ENCODE measurements around the gene PIAS1.
A peak's percentile ranks its signal among the peaks of the same experiment; 100 is the strongest.
"Not testable (repeated sequence)": the region's sequence is repeated elsewhere in the genome, so short reads cannot be mapped to it uniquely, and the experiment has no call there.

Gene PIAS1

DNA sequence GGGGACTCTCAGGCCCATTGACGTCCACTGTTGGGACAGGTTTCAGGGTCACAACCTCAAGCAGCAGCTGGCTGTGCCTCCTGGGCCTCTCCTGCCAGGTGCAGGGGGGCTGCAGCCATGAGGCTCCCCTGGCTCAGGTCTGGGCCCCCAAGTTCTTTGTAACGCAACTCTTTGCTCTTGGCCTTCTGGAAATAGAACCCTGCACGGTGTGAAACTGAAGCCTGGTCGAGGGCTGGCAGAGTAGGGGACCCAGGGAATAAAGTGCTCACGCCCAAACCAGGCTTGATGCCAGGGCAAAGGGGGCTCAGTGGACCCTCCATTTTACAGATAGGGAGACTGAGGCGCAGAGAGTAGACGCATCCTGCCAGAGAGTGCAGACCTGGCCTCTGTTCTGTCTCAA, 150.2 kb downstream of the PIAS1 start:
- no peak for DNase-seq (ENCODE audit: low spot score)

DNA sequence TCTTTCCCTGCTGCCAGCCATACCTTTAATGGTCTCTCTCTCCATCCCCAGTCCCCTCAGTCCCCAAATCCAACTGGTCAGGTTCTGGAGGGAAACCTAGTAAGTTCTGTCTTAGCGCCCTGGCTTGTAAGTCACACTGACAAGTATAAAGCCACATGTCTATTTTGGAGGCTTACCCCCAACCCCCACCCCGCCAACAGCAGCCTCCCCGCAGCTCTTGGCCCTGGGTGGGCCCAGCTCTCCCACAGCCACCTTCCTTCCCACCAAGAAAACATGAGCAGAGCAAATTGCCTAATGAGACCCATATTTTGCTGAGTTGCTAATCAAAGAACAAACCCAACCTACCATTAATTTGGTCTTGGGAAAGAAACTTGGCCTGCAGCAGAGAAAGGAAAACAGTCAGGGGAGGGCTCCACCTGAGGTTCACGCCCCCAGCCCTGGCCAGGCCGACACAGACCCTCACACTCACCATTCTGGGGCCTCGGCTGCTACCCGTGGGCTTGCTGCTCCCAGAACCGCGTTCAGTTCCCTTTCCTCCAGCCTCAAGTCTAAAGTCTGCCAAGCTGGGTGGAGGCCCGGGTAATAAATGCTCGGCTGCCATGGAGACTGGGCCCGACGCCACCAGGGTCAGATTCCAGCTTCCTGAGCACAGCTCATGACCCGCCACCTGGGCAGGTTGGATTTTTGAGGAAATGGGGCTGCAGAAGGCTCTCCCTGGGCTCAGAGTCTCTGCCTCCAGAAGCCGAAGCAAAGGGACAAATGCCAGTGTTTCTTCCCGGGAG, 150.9 kb downstream of the PIAS1 start, which contains the start of gene CALML4:
TSS of gene CALML4 (minus strand) at position 557 of the 782 bp plus-strand sequence. CDS start at position 472, 85 bp downstream.
- DNase-seq (ENCODE audit: low spot score): peak; percentile 25

GRCh38 chr15:68205558-68205944, 151.4 kb downstream of the PIAS1 start:
- DNase-seq (ENCODE audit: low spot score): no peak

- DNase-seq (ENCODE audit: low spot score): peak; percentile 30
Measured at GRCh38 chr15:68205954-68206539, 151.9 kb downstream of the PIAS1 start.

- no peak for DNase-seq (ENCODE audit: low spot score)
Measured at GRCh38 chr15:68206711-68207151, 152.6 kb downstream of the PIAS1 start.

GRCh38 chr15:68207176-68207935, 153.2 kb downstream of the PIAS1 start:
- no peak for DNase-seq (ENCODE audit: low spot score)

GRCh38 chr15:68208136-68208535, 154.0 kb downstream of the PIAS1 start:
- DNase-seq (ENCODE audit: low spot score): no peak

GRCh38 chr15:68208636-68209240, 154.6 kb downstream of the PIAS1 start:
- DNase-seq (ENCODE audit: low spot score): peak; percentile 8

DNA sequence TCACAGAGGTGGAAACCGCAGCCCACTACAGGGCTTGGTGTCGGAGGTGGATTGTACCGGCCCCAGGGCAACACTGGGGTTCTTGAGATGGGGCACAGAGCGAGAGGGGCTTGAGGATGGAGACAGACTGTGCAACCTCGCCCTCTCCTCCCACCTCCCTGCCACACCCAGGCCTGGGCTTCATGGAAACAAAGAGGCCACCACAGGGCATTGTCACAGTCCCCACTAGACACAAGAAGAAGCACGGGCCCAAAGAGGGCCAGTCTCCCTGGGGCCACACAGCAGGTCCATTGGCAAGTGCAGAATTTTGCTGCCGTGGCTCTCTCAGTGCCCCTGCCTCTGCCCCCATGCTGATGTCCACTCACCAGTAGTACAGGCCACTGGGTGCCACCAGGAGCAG, 155.2 kb downstream of the PIAS1 start:
- DNase-seq (ENCODE audit: low spot score): no peak

DNA sequence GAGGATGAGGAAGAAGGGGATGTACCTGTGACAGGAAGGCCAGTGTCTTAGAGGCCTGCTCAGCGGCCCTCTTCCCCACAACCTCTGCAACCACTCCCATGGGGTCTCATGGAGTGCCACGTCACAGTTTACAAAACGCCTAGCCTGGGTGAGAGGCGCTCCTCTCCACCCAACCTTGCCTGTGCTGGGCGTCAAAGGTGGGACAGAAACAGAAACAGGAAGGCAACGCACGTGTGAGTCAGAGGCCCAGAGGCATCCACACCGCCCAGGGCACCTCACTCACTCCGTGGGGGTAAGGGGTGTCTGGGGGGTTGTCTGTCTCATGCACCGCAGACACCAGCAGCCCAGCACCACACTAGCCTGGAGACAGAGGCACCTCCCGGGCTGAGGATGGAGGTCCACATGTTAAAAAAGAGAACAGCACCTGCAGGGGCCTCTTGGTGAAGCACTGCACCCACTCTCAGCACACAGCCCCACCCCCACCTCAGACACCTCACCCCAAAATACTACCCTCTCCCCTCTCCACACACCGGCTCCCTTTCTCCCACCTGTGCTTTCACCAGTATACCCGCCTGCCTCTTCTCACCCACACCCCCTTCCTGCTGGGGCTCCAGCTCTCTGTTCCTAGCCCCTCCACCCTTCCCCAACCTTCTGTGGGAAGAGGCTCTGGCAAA, 155.8 kb downstream of the PIAS1 start:
- no peak for DNase-seq (ENCODE audit: low spot score)

DNA sequence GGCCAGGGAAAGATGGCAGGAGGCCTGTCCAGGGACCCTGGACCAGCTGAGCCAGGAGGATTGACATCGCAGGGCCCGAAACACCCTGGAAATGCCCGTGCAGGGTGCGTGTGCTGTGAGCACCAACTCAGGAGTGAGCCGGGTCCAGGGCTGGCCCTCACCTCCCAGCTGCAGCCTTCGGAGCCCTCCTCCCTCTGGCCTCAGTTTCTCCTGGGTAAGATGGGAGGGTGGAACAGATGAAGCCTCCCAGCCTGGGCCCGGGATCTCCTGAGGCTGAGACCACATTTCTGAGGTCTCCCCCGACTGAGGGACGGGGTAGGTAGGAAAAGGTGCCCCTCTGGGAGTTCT, 156.3 kb downstream of the PIAS1 start:
- DNase-seq (ENCODE audit: low spot score): no peak

GRCh38 chr15:68210821-68211655, 156.9 kb downstream of the PIAS1 start:
- DNase-seq (ENCODE audit: low spot score): peak; percentile 60

- DNase-seq (ENCODE audit: low spot score): no peak
Measured at GRCh38 chr15:68211656-68212320, 157.7 kb downstream of the PIAS1 start.

- DNase-seq (ENCODE audit: low spot score): not testable (repeated sequence)
Measured at GRCh38 chr15:68213491-68213845, 159.4 kb downstream of the PIAS1 start.

DNA sequence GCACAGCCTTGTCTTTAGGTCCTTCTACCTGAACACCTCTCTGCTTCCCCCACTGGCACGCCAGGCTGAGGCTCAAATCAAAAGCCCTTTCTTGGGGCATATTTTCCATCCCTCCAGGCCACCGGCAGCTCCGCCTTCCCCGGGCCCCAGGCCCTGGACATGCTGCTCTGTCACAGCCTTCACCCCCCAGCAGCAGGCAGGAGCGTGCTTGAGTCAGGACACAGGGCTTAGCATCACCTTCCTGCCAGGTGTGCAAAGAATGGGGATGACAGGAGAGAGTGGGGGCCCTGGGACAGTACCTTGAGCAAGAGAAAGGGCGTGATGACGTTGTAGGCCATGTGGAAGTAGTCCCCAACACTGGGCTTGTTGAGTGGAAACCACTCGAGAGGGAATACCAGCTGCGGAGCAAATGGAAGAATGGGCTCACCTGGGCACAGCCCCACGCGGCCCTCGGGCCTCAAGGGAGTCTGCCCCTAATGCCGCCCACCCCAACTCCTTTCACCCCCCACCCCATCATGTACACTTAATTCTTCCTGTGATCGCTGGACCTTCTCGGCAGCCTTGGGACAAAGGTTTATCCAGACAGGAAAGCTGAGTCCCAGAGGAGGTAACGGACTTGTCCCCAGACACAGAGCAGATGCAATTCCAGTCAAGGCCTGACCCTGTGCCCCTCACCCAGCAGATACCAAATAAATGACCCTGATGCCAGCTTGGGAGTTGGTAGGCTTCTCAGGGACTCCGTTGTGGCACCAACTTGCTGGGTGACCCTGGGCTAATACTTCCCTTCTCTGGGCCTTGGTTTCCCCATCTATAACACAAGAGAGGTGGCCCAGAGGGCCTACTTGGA, 160.1 kb downstream of the PIAS1 start:
- DNase-seq (ENCODE audit: low spot score): no peak

GRCh38 chr15:68214838-68215254, 160.7 kb downstream of the PIAS1 start:
- DNase-seq (ENCODE audit: low spot score): no peak

DNA sequence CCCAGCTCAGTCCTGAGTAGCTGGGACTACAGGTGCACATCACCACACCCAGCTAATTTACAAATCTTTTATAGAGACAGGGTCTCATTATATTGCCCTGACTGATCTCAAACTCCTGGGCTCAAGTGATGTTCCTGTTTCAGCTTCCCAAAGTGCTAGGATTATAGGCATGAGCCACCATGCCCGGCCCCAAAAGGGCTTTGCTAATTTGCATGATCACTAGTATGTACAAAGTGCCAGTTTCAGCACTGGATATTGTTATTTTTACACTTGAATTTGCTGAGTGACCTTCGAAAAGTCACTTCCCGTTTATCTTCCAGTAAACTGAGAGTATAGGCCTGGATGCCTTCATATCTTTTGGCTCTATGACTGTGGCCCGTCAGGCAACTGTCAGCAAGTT, 163.2 kb downstream of the PIAS1 start:
- DNase-seq (ENCODE audit: low spot score): no peak

DNA sequence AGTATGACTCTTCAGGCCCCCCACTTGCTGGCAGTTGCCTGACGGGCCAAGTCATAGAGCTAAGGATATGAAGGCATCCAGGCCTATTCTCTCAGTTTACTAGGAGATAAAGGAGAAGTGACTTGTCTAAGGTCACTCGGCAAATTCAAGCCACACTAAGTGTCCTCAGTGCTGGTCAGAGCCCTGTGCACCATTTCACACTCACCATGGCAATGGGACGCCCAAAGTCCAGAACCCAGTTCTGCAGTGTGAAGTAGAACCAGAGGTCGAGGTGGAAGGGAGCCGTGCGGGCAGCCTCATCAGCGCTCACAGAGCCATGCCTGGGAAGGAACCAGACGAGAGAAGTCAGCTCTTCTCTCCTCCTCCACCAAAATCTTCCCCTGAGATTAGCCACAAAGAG, 164.2 kb downstream of the PIAS1 start:
- DNase-seq (ENCODE audit: low spot score): no peak

Measured in kidney capillary endothelial cell (primary cell).